Hepatocyte (in vitro differentiated cells): ENCODE results near the gene WSCD1. TPM values are rescaled to one million over a fixed set of nuclear protein-coding genes. Genes with fewer than 3 reads are reported as not detected.

ENCODE experiments used
- DNase-seq: peaks from one replicate; pipeline ENCODE4 v3.0.0-alpha.2; 2016; ENCODE audit warnings: low spot score
- H2AFZ ChIP-seq: fragments of 200-600 bp; sonication (generic); 2 replicates; pipeline ENCODE4 v1.6.0; 2016; ENCODE audit warnings: antibody characterized with exemption, mild to moderate bottlenecking
- H3K27ac ChIP-seq: fragments of 200-600 bp; sonication (generic); 2 replicates; pipeline ENCODE4 v1.5.1; 2016; ENCODE audit warnings: mild to moderate bottlenecking
- H3K27me3 ChIP-seq: fragments of 200-600 bp; sonication (generic); 2 replicates; pipeline ENCODE4 v1.6.1; 2016
- H3K36me3 ChIP-seq: fragments of 200-600 bp; sonication (generic); replicated peaks from 2 replicates; pipeline ENCODE4 v1.5.1; 2016; ENCODE audit warnings: low read depth; ENCODE audit not compliant: insufficient read depth
- H3K4me1 ChIP-seq: fragments of 200-600 bp; sonication (generic); 2 replicates; pipeline ENCODE4 v1.5.1; 2016; ENCODE audit warnings: mild to moderate bottlenecking, moderate library complexity; ENCODE audit not compliant: insufficient read depth
- H3K4me2 ChIP-seq: fragments of 200-600 bp; sonication (generic); 2 replicates; pipeline ENCODE4 v1.6.0; 2016
- H3K4me3 ChIP-seq: fragments of 200-600 bp; sonication (generic); 2 replicates; pipeline ENCODE4 v1.5.1; 2016; ENCODE audit warnings: mild to moderate bottlenecking
- H3K79me2 ChIP-seq: fragments of 200-600 bp; sonication (generic); 2 replicates; pipeline ENCODE4 v1.6.0; 2017; ENCODE audit warnings: mild to moderate bottlenecking
- H3K9me2 ChIP-seq: fragments of 200-600 bp; sonication (generic); replicated peaks from 2 replicates; pipeline ENCODE4 v1.6.0; 2017; ENCODE audit warnings: mild to moderate bottlenecking; ENCODE audit not compliant: insufficient read depth
- H3K9me3 ChIP-seq: fragments of 200-600 bp; sonication (generic); 2 replicates; pipeline ENCODE4 v1.5.1; 2016; ENCODE audit warnings: low read depth, mild to moderate bottlenecking
- H4K20me1 ChIP-seq: fragments of 200-600 bp; sonication (generic); 2 replicates; pipeline ENCODE4 v1.6.0; 2016; ENCODE audit warnings: mild to moderate bottlenecking; ENCODE audit not compliant: insufficient read depth, poor library complexity, severe bottlenecking
- CTCF ChIP-seq: fragments of 200-600 bp; sonication (generic); IDR thresholded peaks from 2 replicates; pipeline ENCODE4 v1.5.1; 2016; ENCODE audit warnings: antibody characterized with exemption, mild to moderate bottlenecking; ENCODE audit not compliant: poor library complexity
- EZH2 ChIP-seq: fragments of 200-600 bp; sonication (generic); IDR thresholded peaks from 2 replicates; pipeline ENCODE4 v1.6.1; 2016; ENCODE audit warnings: antibody characterized with exemption, mild to moderate bottlenecking, borderline replicate concordance
- EZH2phosphoT487 ChIP-seq: fragments of 200-600 bp; sonication (generic); IDR thresholded peaks from one replicate; pipeline ENCODE4 v1.6.1; 2018; ENCODE audit warnings: antibody characterized with exemption, mild to moderate bottlenecking, low read depth, moderate library complexity; ENCODE audit not compliant: unreplicated experiment, severe bottlenecking
- WGBS: methylation state at CpG from one replicate; pipeline ENCODE4 v1.1.6; 2016; ENCODE audit warnings: low lambda C conversion rate; ENCODE audit errors: missing lambda C conversion rate; 5-methylcytosine and 5-hydroxymethylcytosine counted together
- polyA plus RNA-seq: library from polyadenylated mRNA; unstranded; fragments of >200 nt; fragmentation: Nextera tagmentation; extraction: Ambion mirVana; gene quantifications from 2 replicates; pipeline ENCODE4 v1.2.1, GENCODE V29; 2016
- total RNA-seq: library from RNA; depleted of rRNA; stranded (reverse); fragments of >200 nt; gene quantifications from 2 replicates; pipeline ENCODE4 v1.2.3, GENCODE V29; 2014

Gene WSCD1
- total and polyA plus RNA-seq, 2 experiments from 2014 or later = 1.5 to 4.4 TPM

DNA sequence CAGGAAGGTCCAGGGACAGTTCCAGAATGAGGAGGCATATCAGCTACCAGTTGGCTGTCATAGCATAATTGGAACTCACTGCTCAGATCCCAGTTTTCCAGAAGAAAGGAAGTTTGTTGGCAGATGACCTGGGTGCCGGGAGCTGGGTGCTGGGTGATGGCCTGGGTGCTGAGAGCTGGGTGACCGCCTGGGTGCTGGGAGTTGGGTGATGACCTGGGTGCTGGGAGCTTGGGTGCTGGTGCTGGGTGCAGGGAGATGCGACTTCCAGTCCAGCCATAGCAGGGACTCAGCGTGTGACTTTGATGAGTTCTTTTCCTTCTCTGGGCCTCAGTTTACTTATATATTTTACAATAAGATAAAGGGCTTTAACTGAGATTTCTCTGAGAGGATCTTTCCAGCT is 18.0 kb downstream of the WSCD1 start:
- Histone ChIP-seq H3K27ac (no peak overlapping the region), H3K4me3 (no peak overlapping the region), H3K9me3 (no peaks in the 10 kb centered on the region), H3K27me3 (no peaks in the 10 kb centered on the region), H3K4me1 (no peaks in the 10 kb centered on the region), H3K9me2 (no peaks in the 10 kb centered on the region), H3K36me3 (no peaks in the 10 kb centered on the region), H4K20me1 (no peaks in the 10 kb centered on the region), H2AFZ (no peak overlapping the region), H3K79me2 (no peaks in the 10 kb centered on the region), H3K4me2 (no peak overlapping the region)
- no peak for TF ChIP-seq EZH2
- TF ChIP-seq CTCF = no peak
- TF ChIP-seq EZH2phosphoT487 = no peak
- no peak for DNase-seq
- 96% methylated on average over 4 of the region's 4 CpGs for WGBS

DNA sequence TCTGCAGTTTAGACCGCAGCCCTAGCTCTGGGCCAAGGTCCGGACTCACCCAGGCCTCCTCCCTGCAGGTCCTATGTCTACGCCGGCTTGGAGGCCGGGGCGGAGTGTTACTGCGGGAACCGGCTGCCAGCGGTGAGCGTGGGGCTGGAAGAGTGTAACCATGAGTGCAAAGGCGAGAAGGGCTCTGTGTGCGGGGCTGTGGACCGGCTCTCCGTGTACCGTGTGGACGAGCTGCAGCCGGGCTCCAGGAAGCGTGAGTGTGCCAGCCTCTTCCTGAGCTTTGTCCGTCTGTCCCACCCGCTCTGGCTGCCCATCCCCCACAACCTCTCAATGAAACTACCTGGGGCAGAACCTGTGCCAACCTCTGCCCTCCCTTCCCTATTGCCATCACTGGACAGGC is 20.1 kb downstream of the WSCD1 start:
- H3K27me3 ChIP-seq = no peaks in the 10 kb centered on the region
- H2AFZ ChIP-seq = no peak overlapping the region
- no peak for DNase-seq
- TF ChIP-seq CTCF = no peak
- no peak for TF ChIP-seq EZH2
- TF ChIP-seq EZH2phosphoT487 = no peak
- no peak overlapping the region for H3K4me2 ChIP-seq
- no peak overlapping the region for H3K27ac ChIP-seq
- H3K9me2 ChIP-seq = no peaks in the 10 kb centered on the region
- WGBS = 96% methylated on average over 20 of the region's 20 CpGs
- no peaks in the 10 kb centered on the region for H3K4me1 ChIP-seq
- H3K79me2 ChIP-seq = no peaks in the 10 kb centered on the region
- H3K36me3 ChIP-seq = no peaks in the 10 kb centered on the region
- H3K9me3 ChIP-seq = no peaks in the 10 kb centered on the region
- no peak overlapping the region for H3K4me3 ChIP-seq
- no peaks in the 10 kb centered on the region for H4K20me1 ChIP-seq

GRCh38 chr17:6092182-6092902 is 22.2 kb downstream of the WSCD1 start:
- TF ChIP-seq EZH2phosphoT487 (no peak), CTCF (no peak), EZH2 (no peak)
- Histone ChIP-seq H3K36me3 (no peaks in the 10 kb centered on the region), H2AFZ (no peak overlapping the region), H4K20me1 (no peaks in the 10 kb centered on the region), H3K4me3 (no peak overlapping the region), H3K27ac (no peak overlapping the region), H3K27me3 (no peaks in the 10 kb centered on the region), H3K79me2 (no peaks in the 10 kb centered on the region), H3K9me2 (no peaks in the 10 kb centered on the region), H3K4me2 (no peak overlapping the region), H3K4me1 (no peaks in the 10 kb centered on the region), H3K9me3 (no peaks in the 10 kb centered on the region)
- WGBS = 89% methylated on average over 14 of the region's 14 CpGs
- DNase-seq = no peak
